Forelimb muscle (tissue), 1 donor: ENCODE measurements around the gene DUOX1. TPM values are rescaled to one million over a fixed set of nuclear protein-coding genes. Genes with fewer than 3 reads are reported as not detected.

ENCODE experiments used
- DNase-seq: peaks from one replicate; pipeline ENCODE4 v3.0.0-alpha.2; 2013; ENCODE audit warnings: low read depth
- polyA plus RNA-seq: library from polyadenylated mRNA; unstranded; fragments of 120-200 nt; gene quantifications from one replicate; pipeline ENCODE4 v1.2.1, GENCODE V29; 2013; ENCODE audit not compliant: insufficient read length

Gene DUOX1
- polyA plus RNA-seq, 1 donor = 2.9 TPM

- no peak for DNase-seq
Observed at GRCh38 chr15:45168751-45169551, 39.2 kb downstream of the DUOX1 start.

- no peak for DNase-seq
Observed at GRCh38 chr15:45169608-45170480, 40.0 kb downstream of the DUOX1 start.

- DNase-seq = no peak
Observed at GRCh38 chr15:45171912-45172311, 42.1 kb downstream of the DUOX1 start.

- DNase-seq = no peak
Observed at GRCh38 chr15:45174069-45174468, 44.3 kb downstream of the DUOX1 start.

GRCh38 chr15:45174577-45174976 is 44.8 kb downstream of the DUOX1 start:
- DNase-seq = no peak

GRCh38 chr15:45177285-45177684 is 47.5 kb downstream of the DUOX1 start:
- no peak for DNase-seq

GRCh38 chr15:45179221-45179985 is 49.6 kb downstream of the DUOX1 start:
- DNase-seq = no peak

- DNase-seq = no peak
Observed at GRCh38 chr15:45180201-45180600, 50.4 kb downstream of the DUOX1 start.

- DNase-seq = no peak
Observed at GRCh38 chr15:45180648-45181436, 51.0 kb downstream of the DUOX1 start.

GRCh38 chr15:45181491-45182285 is 51.9 kb downstream of the DUOX1 start:
- DNase-seq = no peak

- no peak for DNase-seq
Observed at GRCh38 chr15:45182996-45183395, 53.2 kb downstream of the DUOX1 start.

- no peak for DNase-seq
Observed at GRCh38 chr15:45183511-45183910, 53.7 kb downstream of the DUOX1 start.

GRCh38 chr15:45184562-45185041 is 54.8 kb downstream of the DUOX1 start:
- DNase-seq = no peak

- no peak for DNase-seq
Observed at GRCh38 chr15:45185069-45185779, 55.4 kb downstream of the DUOX1 start.

- DNase-seq = no peak
Observed at GRCh38 chr15:45185903-45186770, 56.3 kb downstream of the DUOX1 start.

- no peak for DNase-seq
Observed at GRCh38 chr15:45186771-45187577, 57.2 kb downstream of the DUOX1 start.

- no peak for DNase-seq
Observed at GRCh38 chr15:45187578-45187893, 57.7 kb downstream of the DUOX1 start.
